G401.6 (cell line): Measurements from ENCODE around the gene DUSP19.
A peak's percentile ranks its signal among the peaks of the same experiment; 100 is the strongest.

Experiments
- FAIRE-seq: peaks from 2 replicates; lab custom pipeline; 2012; peaks lifted over from hg19 to GRCh38; lab: Jason Lieb, UNC

Gene DUSP19

GRCh38 chr2:183068561-183068960 is 10.0 kb upstream of the DUSP19 start:
- no peak for FAIRE-seq

GRCh38 chr2:183069174-183069573 is 9.4 kb upstream of the DUSP19 start:
- no peak for FAIRE-seq

GRCh38 chr2:183070942-183071844 is 7.4 kb upstream of the DUSP19 start:
- no peak for FAIRE-seq

- FAIRE-seq, result no peak
Measured at GRCh38 chr2:183072177-183072576, 6.4 kb upstream of the DUSP19 start.

GRCh38 chr2:183078163-183078463 is 434 bp upstream of the DUSP19 start:
- FAIRE-seq, result no peak

GRCh38 chr2:183079139-183079775 is 710 bp downstream of the DUSP19 start:
- no peak for FAIRE-seq

- no peak for FAIRE-seq
Measured at GRCh38 chr2:183081911-183082310, 3.4 kb downstream of the DUSP19 start.

- no peak for FAIRE-seq
Measured at GRCh38 chr2:183088061-183088460, 9.5 kb downstream of the DUSP19 start.

- no peak for FAIRE-seq
Measured at GRCh38 chr2:183089192-183089851, 10.8 kb downstream of the DUSP19 start.

GRCh38 chr2:183091318-183091953 is 12.9 kb downstream of the DUSP19 start:
- no peak for FAIRE-seq

- FAIRE-seq, result no peak
Measured at GRCh38 chr2:183091954-183092345, 13.4 kb downstream of the DUSP19 start.

GRCh38 chr2:183093857-183094657 is 15.5 kb downstream of the DUSP19 start:
- no peak for FAIRE-seq

GRCh38 chr2:183105402-183106134 is 27.0 kb downstream of the DUSP19 start:
- no peak for FAIRE-seq

- FAIRE-seq, result no peak
Measured at GRCh38 chr2:183112577-183112976, 34.0 kb downstream of the DUSP19 start.

GRCh38 chr2:183113630-183114029 is 35.1 kb downstream of the DUSP19 start:
- FAIRE-seq, result no peak

- FAIRE-seq, result no peak
Measured at GRCh38 chr2:183117226-183117625, 38.7 kb downstream of the DUSP19 start.

GRCh38 chr2:183123117-183123958 is 44.8 kb downstream of the DUSP19 start:
- no peak for FAIRE-seq

- FAIRE-seq, result no peak
Measured at GRCh38 chr2:183123959-183124221, 45.3 kb downstream of the DUSP19 start.

- peak; percentile 97 for FAIRE-seq
Measured at GRCh38 chr2:183124222-183124956, 45.8 kb downstream of the DUSP19 start, which contains the start of gene NUP35. Gene NUP35 (plus strand): TSS chr2:183124443. CDS start chr2:183124458, 15 bp downstream.

- no peak for FAIRE-seq
Measured at GRCh38 chr2:183124957-183125255, 46.4 kb downstream of the DUSP19 start.
